GM12891 (cell line): Measurements from ENCODE around the gene HEPACAM2.

ENCODE experiments used
- POLR2AphosphoS5 ChIP-seq: IDR thresholded peaks from 2 replicates; pipeline ENCODE4 v1.6.1; 2011; ENCODE audit warnings: low read depth, low read length, control low read depth
- POU2F2 ChIP-seq: IDR thresholded peaks from 2 replicates; pipeline ENCODE4 v1.6.1; 2011; ENCODE audit warnings: low read depth, mild to moderate bottlenecking, control low read depth, low read length, moderate library complexity
- SPI1 ChIP-seq: IDR thresholded peaks from 2 replicates; pipeline ENCODE4 v1.6.1; 2011; ENCODE audit warnings: low read depth, low read length, control low read depth
- TAF1 ChIP-seq: IDR thresholded peaks from 2 replicates; pipeline ENCODE4 v1.6.1; 2011; ENCODE audit warnings: low read depth, low read length, control low read depth

GRCh38 chr7:93228302-93228701 lies 2.0 kb upstream of the HEPACAM2 start:
- 0 out of 2 replicates have a peak, but pooled peaks have one; percentile 26 for TF ChIP-seq SPI1
- TF ChIP-seq POLR2AphosphoS5 = no peak
- TF ChIP-seq POU2F2 = no peak
- no peak for TF ChIP-seq TAF1
